Ectodermal cell (in vitro differentiated cells): ENCODE results near the gene HOXB5.

Experiments used
- H3K27ac ChIP-seq: 2 replicates; pipeline ENCODE4 v1.7.0; 2013; ENCODE audit warnings: mild to moderate bottlenecking, low read depth, low read length; ENCODE audit not compliant: insufficient read depth, poor library complexity, severe bottlenecking
- H3K27me3 ChIP-seq: 2 replicates; pipeline ENCODE4 v1.7.0; 2013; ENCODE audit warnings: mild to moderate bottlenecking, low read length; ENCODE audit not compliant: insufficient read depth, control insufficient read depth, poor library complexity, severe bottlenecking
- H3K36me3 ChIP-seq: one replicate; pipeline ENCODE4 v1.7.0; 2013; ENCODE audit warnings: low read length; ENCODE audit not compliant: control insufficient read depth, insufficient read depth
- H3K4me1 ChIP-seq: one replicate; pipeline ENCODE4 v1.7.0; 2013; ENCODE audit warnings: low read length; ENCODE audit not compliant: control insufficient read depth, insufficient read depth
- H3K4me3 ChIP-seq: 2 replicates; pipeline ENCODE4 v1.7.0; 2013; ENCODE audit warnings: low read depth, low read length, control low read depth; ENCODE audit not compliant: insufficient read depth
- H3K9me3 ChIP-seq: 2 replicates; pipeline ENCODE4 v1.7.0; 2013; ENCODE audit warnings: mild to moderate bottlenecking, low read length, moderate library complexity; ENCODE audit not compliant: control insufficient read depth
- WGBS, 2 experiments: methylation state at CpG; one replicate each; pipeline ENCODE4 v1.1.7; 2013; ENCODE audit warnings: missing lambda C conversion rate in 2 of 2; 5-methylcytosine and 5-hydroxymethylcytosine counted together

HOXB5 gene

DNA sequence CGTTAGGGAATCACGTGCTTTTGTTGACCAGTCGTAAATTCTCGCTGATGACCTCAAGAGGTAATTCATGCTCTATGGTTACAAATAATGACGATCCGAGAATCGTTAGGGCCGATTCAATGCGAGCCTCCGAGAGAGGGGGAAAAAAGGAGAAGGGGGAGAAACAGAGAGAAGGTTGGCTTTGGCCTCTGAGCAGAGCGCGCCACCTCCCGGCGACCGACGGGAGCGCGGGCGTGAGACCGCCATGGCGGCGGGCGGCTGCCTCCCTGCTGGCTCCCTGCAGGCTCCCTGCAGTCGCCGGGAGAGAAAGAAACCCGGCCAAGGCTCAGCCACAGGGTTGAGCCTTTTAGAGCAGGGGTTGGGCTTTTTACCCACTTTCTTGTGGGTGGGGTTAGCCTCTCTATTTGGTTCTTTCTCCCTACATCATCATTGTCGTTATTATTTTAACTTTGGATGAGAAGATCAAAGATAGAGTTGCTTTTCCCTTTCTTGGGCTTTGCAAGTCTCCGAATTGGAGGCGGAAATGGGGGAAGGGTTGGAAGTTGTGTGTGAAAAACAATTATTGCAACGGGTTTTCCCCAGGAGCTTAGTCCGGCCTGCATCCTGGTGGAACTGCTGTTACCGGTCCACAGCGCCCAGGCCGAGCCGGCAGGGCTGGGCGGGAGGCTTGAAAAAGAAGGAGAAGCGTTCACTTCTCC, 410 bp upstream of the HOXB5 start:
- peaks cover 3% of the 10 kb centered on the region for H3K4me1 ChIP-seq
- no peaks in the 10 kb centered on the region for H3K9me3 ChIP-seq
- H3K36me3 ChIP-seq = no peaks in the 10 kb centered on the region
- peaks cover 100% of the 10 kb centered on the region for H3K27me3 ChIP-seq
- WGBS, 2 experiments = 1% methylated on average over 36 to 37 of the region's 37 CpGs
- no peak overlapping the region for H3K4me3 ChIP-seq
- H3K27ac ChIP-seq = no peak overlapping the region

DNA sequence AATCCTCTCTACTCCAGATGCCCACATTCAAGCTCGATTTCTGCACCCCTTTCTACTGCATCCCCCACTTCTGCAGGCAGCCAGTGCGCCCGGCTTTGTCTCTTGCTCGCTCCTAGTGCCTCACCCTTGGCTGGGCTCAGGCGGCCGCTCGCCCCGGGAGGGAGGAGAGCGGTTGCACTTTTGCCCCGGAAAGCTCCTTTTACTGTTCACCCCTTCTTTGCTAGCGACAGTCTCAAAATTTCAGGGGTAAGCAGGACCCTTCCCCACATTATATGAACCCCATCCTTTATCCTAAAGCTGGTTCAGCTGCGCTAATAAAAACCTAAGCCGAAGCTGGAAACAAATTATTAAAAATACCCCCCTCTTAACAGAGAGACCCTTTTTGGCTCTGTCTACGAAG, 1.0 kb downstream of the HOXB5 start:
- H3K27ac ChIP-seq = no peak overlapping the region
- H3K4me1 ChIP-seq = peaks cover 3% of the 10 kb centered on the region
- H3K27me3 ChIP-seq = peaks cover 100% of the 10 kb centered on the region
- H3K36me3 ChIP-seq = no peaks in the 10 kb centered on the region
- WGBS, 2 experiments = 10 to 11% methylated on average over 14 of the region's 14 CpGs
- H3K9me3 ChIP-seq = no peaks in the 10 kb centered on the region
- no peak overlapping the region for H3K4me3 ChIP-seq

GRCh38 chr17:48592057-48592514, 1.5 kb downstream of the HOXB5 start:
- Histone ChIP-seq H3K9me3 (no peaks in the 10 kb centered on the region), H3K4me3 (no peak overlapping the region), H3K36me3 (no peaks in the 10 kb centered on the region), H3K27me3 (peaks cover 100% of the 10 kb centered on the region), H3K4me1 (peaks cover 3% of the 10 kb centered on the region), H3K27ac (no peak overlapping the region)
- WGBS, 2 experiments = 7 to 8% methylated on average over 33 of the region's 33 CpGs

DNA sequence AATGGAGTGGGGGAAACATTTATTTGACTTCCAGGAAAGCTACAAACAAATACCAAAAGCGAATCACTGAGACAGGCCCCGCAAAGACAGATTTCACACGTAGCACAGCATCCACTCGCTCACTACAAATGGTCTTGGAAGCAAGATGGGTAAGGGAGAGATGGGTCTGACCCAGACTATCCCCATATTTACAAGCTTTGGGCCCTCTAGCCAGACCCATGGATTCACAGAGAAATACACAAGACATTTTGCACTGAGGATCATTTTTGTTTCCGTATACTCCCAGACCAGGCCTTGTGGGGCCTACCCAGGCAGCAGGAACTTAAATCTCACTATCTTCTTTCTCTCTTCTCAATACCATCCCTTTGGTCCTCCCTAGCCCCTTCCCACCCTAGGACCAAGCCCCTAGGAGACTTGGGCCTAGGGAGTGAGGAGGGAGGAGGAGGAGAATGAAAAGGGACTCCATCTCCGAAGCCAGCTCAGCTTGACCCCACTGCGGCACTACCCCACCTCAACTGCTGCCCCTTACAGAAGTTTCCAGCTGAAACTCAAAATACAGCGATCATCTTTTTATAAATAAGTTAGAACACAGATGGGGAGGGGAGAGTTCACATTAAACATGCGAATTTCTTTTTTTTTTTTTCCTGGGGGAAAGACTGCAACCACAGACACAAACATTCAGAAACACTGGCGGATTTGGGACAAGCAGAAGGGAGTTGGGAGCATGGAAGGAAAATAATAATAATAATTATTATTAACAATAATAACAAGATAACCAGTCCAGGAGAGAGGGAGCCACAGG, 2.1 kb downstream of the HOXB5 start:
- 52 to 59% methylated on average over 7 to 9 of the region's 10 CpGs for WGBS, 2 experiments
- peaks cover 3% of the 10 kb centered on the region for H3K4me1 ChIP-seq
- H3K9me3 ChIP-seq = no peaks in the 10 kb centered on the region
- no peak overlapping the region for H3K4me3 ChIP-seq
- H3K27ac ChIP-seq = no peak overlapping the region
- H3K36me3 ChIP-seq = no peaks in the 10 kb centered on the region
- H3K27me3 ChIP-seq = peaks cover 100% of the 10 kb centered on the region

GRCh38 chr17:48590607-48591161, 2.9 kb downstream of the HOXB5 start:
- H3K4me3 ChIP-seq = no peak overlapping the region
- H3K36me3 ChIP-seq = no peaks in the 10 kb centered on the region
- peaks cover 3% of the 10 kb centered on the region for H3K4me1 ChIP-seq
- peaks cover 100% of the 10 kb centered on the region for H3K27me3 ChIP-seq
- H3K27ac ChIP-seq = no peak overlapping the region
- no peaks in the 10 kb centered on the region for H3K9me3 ChIP-seq

DNA sequence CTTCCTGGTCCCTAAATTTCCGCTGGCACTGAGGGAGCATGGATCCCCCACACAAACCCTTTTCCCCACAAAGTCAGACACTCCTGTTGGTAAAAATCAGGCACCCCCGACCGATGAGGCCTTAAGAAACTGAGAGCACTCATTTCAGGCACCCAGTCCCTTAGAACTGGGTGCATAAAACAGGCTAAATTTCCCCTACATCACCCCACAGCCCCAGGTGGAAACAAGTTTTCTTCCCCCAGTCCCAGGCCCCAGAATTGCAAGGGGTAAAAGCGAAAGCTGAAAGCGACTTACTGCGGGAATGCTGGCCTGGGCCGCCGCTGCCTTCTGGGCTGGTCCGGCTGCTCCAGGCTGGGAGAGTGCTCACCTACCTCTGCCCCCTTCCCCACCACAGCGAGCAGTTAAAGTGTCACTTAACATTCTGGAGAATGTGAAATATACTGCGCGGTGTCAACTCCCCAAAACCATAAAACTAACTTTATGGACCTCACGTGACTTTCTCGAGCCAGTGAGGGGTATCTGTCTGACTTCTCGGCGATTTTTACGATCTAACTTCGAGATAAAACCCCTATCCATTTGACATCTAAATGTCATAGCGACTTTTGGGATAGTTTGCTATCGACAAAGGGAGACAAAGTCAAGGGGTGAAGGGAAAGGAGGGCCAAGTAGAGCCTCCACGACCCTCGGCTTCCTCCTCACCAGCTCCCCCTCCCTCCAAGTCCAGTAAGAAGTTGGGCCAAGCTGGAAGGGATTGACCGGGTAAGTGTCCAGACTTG, 3.6 kb downstream of the HOXB5 start, which contains the start of gene HOXB3:
TSS of gene HOXB3 (minus strand) at position 411 of the 776 bp plus-strand sequence. CDS start 37,767 bp downstream, outside the sequence.
- H3K4me1 ChIP-seq = peaks cover 3% of the 10 kb centered on the region
- no peak within 1 kb of the TSS for H3K4me3 ChIP-seq
- no peaks in the 10 kb centered on the region for H3K36me3 ChIP-seq
- no peak within 1 kb of the TSS for H3K27ac ChIP-seq
- 9% methylated on average over 23 of the region's 23 CpGs for WGBS, 2 experiments
- H3K9me3 ChIP-seq = no peaks in the 10 kb centered on the region
- peaks cover 100% of the 10 kb centered on the region for H3K27me3 ChIP-seq

GRCh38 chr17:48589060-48589830, 4.3 kb downstream of the HOXB5 start:
- Histone ChIP-seq H3K27ac (no peak overlapping the region), H3K36me3 (no peaks in the 10 kb centered on the region), H3K4me1 (peaks cover 3% of the 10 kb centered on the region), H3K27me3 (peaks cover 100% of the 10 kb centered on the region), H3K9me3 (no peaks in the 10 kb centered on the region), H3K4me3 (no peak overlapping the region)
- 5 to 8% methylated on average over 9 to 10 of the region's 10 CpGs for WGBS, 2 experiments

- Histone ChIP-seq H3K4me3 (no peak overlapping the region), H3K4me1 (peaks cover 3% of the 10 kb centered on the region), H3K36me3 (no peaks in the 10 kb centered on the region), H3K9me3 (no peaks in the 10 kb centered on the region), H3K27ac (no peak overlapping the region), H3K27me3 (peaks cover 100% of the 10 kb centered on the region)
- 15 to 25% methylated on average over 1 to 2 of the region's 2 CpGs for WGBS, 2 experiments
These were observed 5.1 kb downstream of the HOXB5 start for GRCh38 chr17:48588528-48588927.

DNA sequence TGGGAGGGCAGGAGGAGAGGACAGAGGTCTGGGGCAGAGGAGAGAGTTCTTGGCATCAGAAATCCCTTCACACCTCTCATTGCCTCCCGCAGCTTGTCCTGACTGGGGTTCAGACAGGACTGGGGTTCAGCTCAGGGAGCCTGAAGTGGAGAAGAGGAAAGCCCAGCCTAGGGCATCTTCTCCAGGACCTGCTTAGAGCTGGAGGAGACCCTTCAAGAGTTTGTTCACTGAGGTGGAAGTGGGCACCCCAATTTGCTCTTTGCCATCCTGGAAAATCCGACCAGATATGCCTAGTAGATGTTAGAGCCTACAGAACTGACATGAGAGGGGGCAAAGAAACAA, 5.5 kb downstream of the HOXB5 start:
- 33 to 40% methylated on average over 2 of the region's 2 CpGs for WGBS, 2 experiments
- Histone ChIP-seq H3K27ac (no peak overlapping the region), H3K36me3 (no peaks in the 10 kb centered on the region), H3K9me3 (no peaks in the 10 kb centered on the region), H3K27me3 (peaks cover 100% of the 10 kb centered on the region), H3K4me1 (no peaks in the 10 kb centered on the region), H3K4me3 (no peak overlapping the region)
